Right lobe of liver (tissue), 6 donors: Measurements from ENCODE around the gene HAND1. TPM values are rescaled to one million over a fixed set of nuclear protein-coding genes. Genes with fewer than 3 reads are reported as not detected.

Experiments used
- ATAC-seq, 4 donors: fragments of 200-7000 bp; cut with Tn5 transposase; one replicate each; pipeline ENCODE4 v1.9.1; 2020; ENCODE audit warnings: mild to moderate bottlenecking in 4 of 4, moderate library complexity in 4 of 4
- DNase-seq, 3 donors: peaks; one replicate each; pipeline ENCODE4 v3.0.0-alpha.2; 2020
- H3K27ac ChIP-seq, 3 donors: fragments of 200-600 bp; one replicate each; pipeline ENCODE4 v1.8.0; 2022
- H3K27me3 ChIP-seq, 2 donors: fragments of 200-600 bp; one replicate each; pipeline ENCODE4 v1.8.0; 2022
- H3K36me3 ChIP-seq, 4 donors: fragments of 200-600 bp; sonication (generic) in 1 of 4; one replicate each; pipeline versions ENCODE4 v1.5.1 to v1.8.0; 2017 to 2022; ENCODE audit warnings: control low read depth in 1 of 4
- H3K4me1 ChIP-seq, 4 donors: fragments of 200-600 bp; sonication (generic) in 1 of 4; one replicate each; pipeline versions ENCODE4 v1.5.1 to v1.8.0; 2017 to 2022; ENCODE audit warnings: control low read depth in 1 of 4
- H3K4me3 ChIP-seq, 3 donors: fragments of 200-600 bp; one replicate each; pipeline ENCODE4 v1.8.0; 2022
- H3K9me3 ChIP-seq, 4 donors: fragments of 200-600 bp; sonication (generic) in 1 of 4; one replicate each; pipeline versions ENCODE4 v1.5.1 to v1.8.0; 2017 to 2022; ENCODE audit warnings: control low read depth in 1 of 4
- CTCF ChIP-seq, 4 donors: fragments of 200-600 bp in 3 of 4; fragments of 450-650 bp in 1 of 4; IDR thresholded peaks; one replicate each; pipeline versions ENCODE4 v1.5.1 to v1.8.0; 2016 to 2022; ENCODE audit warnings: antibody characterized with exemption in 4 of 4, mild to moderate bottlenecking in 2 of 4
- POLR2A ChIP-seq: fragments of 450-650 bp; IDR thresholded peaks from one replicate; pipeline ENCODE4 v1.6.1; 2017; ENCODE audit warnings: antibody characterized with exemption, mild to moderate bottlenecking
- whole genome bisulfite sequencing: methylation state at CpG from one replicate; pipeline ENCODE4 v1.1.6; 2018; ENCODE audit warnings: low coverage, low lambda C conversion rate; ENCODE audit not compliant: insufficient coverage; ENCODE audit errors: missing lambda C conversion rate; 5-methylcytosine and 5-hydroxymethylcytosine counted together
- intact Hi-C, 2 donors: fragments of 100-400 bp; cut with DNase I; formaldehyde crosslinking; loops; one replicate each; pipeline versions ENCODE4 v1.11.2 to v1.14.1; 2022
- long read RNA-seq: library from polyadenylated mRNA; unstranded; transcript quantifications from one replicate; pipeline ENCODE4 v2.0.0, GENCODE V29; 2019
- total RNA-seq, 6 experiments: library from RNA; depleted of rRNA in 2 of 6; stranded (reverse); fragments of >200 nt in 2 of 6; fragmentation: NEBNext Ultra II Directional in 3 of 6; extraction: Animal tissue kit (Norgen Biotek cat#: 25700) in 3 of 6; gene quantifications; one replicate each; pipeline versions ENCODE4 v1.1.0 to v1.2.4, GENCODE V29; 2016 to 2023
- donor health status: DM: no; HTN: yes; CAD: no.
- donor health status: DM: no; HTN: no; CAD: no.
- donor health status: DM: no; HTN: no; CAD: no.
- donor health status: DM: no; HTN: yes; CAD: no.
- donor health status: DM: no; HTN: yes; CAD: no.

Gene HAND1
- not detected for total RNA-seq
- long read RNA-seq, result 0 reads

- no peaks in the 10 kb centered on the region for H3K36me3 ChIP-seq
- no CpG with 5 or more reads among the region's 20 CpGs for WGBS
- intact Hi-C loops, result loop anchor here in 1 of 2 donors (10.0 kb wide), 1 partner anchor 147 kb away; no protein-coding TSS in a partner anchor
- peaks cover 0 to 20% (median 0%) of the 10 kb centered on the region in 4 donors for H3K4me1 ChIP-seq
- H3K27me3 ChIP-seq, result peaks cover 47 to 79% of the 10 kb centered on the region in 2 donors
- no peak within 1 kb of the TSS for H3K27ac ChIP-seq
- no peak within 1 kb of the TSS for H3K4me3 ChIP-seq
- no peaks in the 10 kb centered on the region for H3K9me3 ChIP-seq
- DNase-seq (no peak), ATAC-seq (peak; percentile 60 to 79 (median 65))
- TF ChIP-seq POLR2A, result no peak
- no peak for TF ChIP-seq CTCF (IDR thresholded peaks at IDR 0.05)
Observed at GRCh38 chr5:154478224-154478565, at the start of gene HAND1. Gene HAND1, minus strand, starts transcription at chr5:154478227. Its CDS starts 219 bp downstream, at chr5:154478008.

GRCh38 chr5:154526231-154527226 lies 48.5 kb upstream of the HAND1 start:
- TF ChIP-seq CTCF (IDR thresholded peaks at IDR 0.05) (no peak), POLR2A (no peak)
- H3K9me3 ChIP-seq, result no peaks in the 10 kb centered on the region
- H3K4me3 ChIP-seq, result no peak overlapping the region
- WGBS, result 75% methylated on average over 8 of the region's 12 CpGs
- H3K36me3 ChIP-seq, result no peaks in the 10 kb centered on the region
- H3K4me1 ChIP-seq, result no peaks in the 10 kb centered on the region
- H3K27me3 ChIP-seq, result no peaks in the 10 kb centered on the region
- no peak for DNase-seq
- ATAC-seq, result peak in 1 of 4 donors; percentile 18
- intact Hi-C loops, result no loop called here
- no peak overlapping the region for H3K27ac ChIP-seq

- Histone ChIP-seq H3K27me3 (no peaks in the 10 kb centered on the region), H3K36me3 (no peaks in the 10 kb centered on the region), H3K27ac (no peak overlapping the region), H3K4me3 (no peak overlapping the region), H3K4me1 (peaks cover 0 to 4% (median 2%) of the 10 kb centered on the region in 4 donors), H3K9me3 (no peaks in the 10 kb centered on the region)
- no peak for TF ChIP-seq POLR2A
- TF ChIP-seq CTCF (IDR thresholded peaks at IDR 0.05), result no peak
- ATAC-seq, result no peak
- intact Hi-C loops, result no loop called here
- DNase-seq, result no peak
- WGBS, result 64% methylated on average over 2 of the region's 2 CpGs
Observed at GRCh38 chr5:154524859-154525258, 46.8 kb upstream of the HAND1 start.

DNA sequence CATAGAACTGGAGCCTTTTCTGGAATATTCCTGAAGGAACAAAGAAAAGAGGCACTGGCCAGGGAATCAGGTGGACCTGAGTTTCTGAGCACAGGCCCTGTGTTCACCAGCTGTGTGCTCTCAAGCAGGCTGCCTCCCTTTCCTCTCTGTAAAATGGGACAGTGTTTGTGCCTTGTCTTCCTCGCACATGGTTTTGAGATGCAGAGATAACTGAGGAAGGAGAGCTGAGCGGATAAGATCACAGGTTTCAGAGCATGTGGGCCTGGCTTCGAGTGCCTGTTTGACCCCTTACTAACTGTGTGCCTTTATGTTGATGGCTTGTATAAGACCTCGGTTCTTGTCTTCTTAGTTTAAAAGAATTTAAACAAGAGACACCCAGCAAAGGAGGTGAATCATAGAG lies 46.2 kb upstream of the HAND1 start:
- no peak for TF ChIP-seq CTCF (IDR thresholded peaks at IDR 0.05)
- no peak for TF ChIP-seq POLR2A
- intact Hi-C loops, result no loop called here
- no peak overlapping the region for H3K4me3 ChIP-seq
- no peak overlapping the region for H3K27ac ChIP-seq
- ATAC-seq, result no peak
- DNase-seq, result no peak
- H3K4me1 ChIP-seq, result peaks cover 0 to 4% (median 2%) of the 10 kb centered on the region in 4 donors
- H3K9me3 ChIP-seq, result no peaks in the 10 kb centered on the region
- no peaks in the 10 kb centered on the region for H3K27me3 ChIP-seq
- no peaks in the 10 kb centered on the region for H3K36me3 ChIP-seq
- WGBS, result 82% methylated on average over 3 of the region's 4 CpGs
